Neural cell (in vitro differentiated cells): ENCODE data around the gene WNT7A. TPM values are rescaled to one million over a fixed set of nuclear protein-coding genes. Genes with fewer than 3 reads are reported as not detected.

ENCODE experiments used
- H2AFZ ChIP-seq: fragments of 200-600, 300-800 bp; sonication (generic), shearing (Covaris generic); 2 replicates; pipeline ENCODE4 v1.6.0; 2014; ENCODE audit warnings: low read depth, mild to moderate bottlenecking, antibody characterized with exemption, low read length, moderate library complexity
- H3F3A ChIP-seq: fragments of 200-600 bp; shearing (Covaris generic); 2 replicates; pipeline ENCODE4 v1.6.1; 2016; ENCODE audit warnings: mild to moderate bottlenecking, moderate library complexity, mixed read lengths, antibody characterized with exemption, low read length; ENCODE audit not compliant: insufficient read depth, poor library complexity, severe bottlenecking
- H3K27ac ChIP-seq: fragments of 200-600, 300-800 bp; sonication (generic), shearing (Covaris generic); 2 replicates; pipeline ENCODE4 v1.5.1; 2014; ENCODE audit warnings: mild to moderate bottlenecking, low read length, moderate library complexity
- H3K27me3 ChIP-seq: fragments of 300-800, 200-600 bp; sonication (generic), shearing (Covaris generic); 2 replicates; pipeline ENCODE4 v1.6.0; 2014; ENCODE audit warnings: mild to moderate bottlenecking, low read depth, low read length, moderate library complexity; ENCODE audit not compliant: insufficient read depth
- H3K36me3 ChIP-seq: fragments of 300-800, 200-600 bp; sonication (generic), shearing (Covaris generic); 2 replicates; pipeline ENCODE4 v1.5.1; 2014; ENCODE audit warnings: mild to moderate bottlenecking, antibody characterized with exemption, low read length, moderate library complexity; ENCODE audit not compliant: insufficient read depth
- H3K4me2 ChIP-seq: fragments of 300-800, 200-600 bp; sonication (generic), shearing (Covaris generic); 2 replicates; pipeline ENCODE4 v1.6.0; 2014; ENCODE audit warnings: mild to moderate bottlenecking, low read length
- H3K4me3 ChIP-seq: fragments of 300-800, 200-600 bp; sonication (generic), shearing (Covaris generic); 2 replicates; pipeline ENCODE4 v1.5.1; 2014; ENCODE audit warnings: mild to moderate bottlenecking, low read length, moderate library complexity
- H3K79me2 ChIP-seq: fragments of 200-600 bp; shearing (Covaris generic); replicated peaks from 2 replicates; pipeline ENCODE4 v1.6.0; 2014; ENCODE audit warnings: mild to moderate bottlenecking, low read length, moderate library complexity; ENCODE audit not compliant: insufficient read depth
- H3K9ac ChIP-seq: fragments of 300-800, 200-600 bp; sonication (generic), shearing (Covaris generic); 2 replicates; pipeline ENCODE4 v1.6.1; 2016; ENCODE audit warnings: mild to moderate bottlenecking, low read length, mixed read lengths
- H3K9me2 ChIP-seq: fragments of 200-600 bp; shearing (Covaris generic); 2 replicates; pipeline ENCODE4 v1.6.1; 2016; ENCODE audit warnings: mild to moderate bottlenecking, low read length, mixed read lengths; ENCODE audit not compliant: insufficient read depth
- H3K9me3 ChIP-seq: fragments of 200-600, 300-800 bp; sonication (generic), shearing (Covaris generic); 2 replicates; pipeline ENCODE4 v1.6.1; 2016; ENCODE audit warnings: mild to moderate bottlenecking, mixed run types, low read length, moderate library complexity, mixed read lengths
- H4K20me1 ChIP-seq: fragments of 200-600 bp; shearing (Covaris generic); 2 replicates; pipeline ENCODE4 v1.6.1; 2016; ENCODE audit warnings: mild to moderate bottlenecking, mixed run types; ENCODE audit not compliant: insufficient read depth
- EP300 ChIP-seq: fragments of 450-650 bp; conservative IDR thresholded peaks from 2 replicates; pipeline ENCODE4 v1.6.1; 2014; ENCODE audit warnings: antibody characterized with exemption, mild to moderate bottlenecking, moderate library complexity; ENCODE audit not compliant: poor library complexity, severe bottlenecking
- EZH2 ChIP-seq: fragments of 200-600, 300-800 bp; shearing (Covaris generic), sonication (generic); IDR thresholded peaks from 2 replicates; pipeline ENCODE4 v1.6.1; 2014; ENCODE audit warnings: antibody characterized with exemption, low read length, borderline replicate concordance, mild to moderate bottlenecking; ENCODE audit not compliant: insufficient read depth, poor library complexity, severe bottlenecking
- MXI1 ChIP-seq: fragments of 450-650 bp; conservative IDR thresholded peaks from 2 replicates; pipeline ENCODE4 v1.6.1; 2014; ENCODE audit warnings: antibody characterized with exemption, mild to moderate bottlenecking; ENCODE audit not compliant: poor library complexity, severe bottlenecking
- POLR2AphosphoS5 ChIP-seq: IDR thresholded peaks from 2 replicates; pipeline ENCODE4 v1.6.1; 2012
- RAD21 ChIP-seq: fragments of 450-650 bp; conservative IDR thresholded peaks from 2 replicates; pipeline ENCODE4 v1.6.1; 2014; ENCODE audit warnings: antibody characterized with exemption, mild to moderate bottlenecking, moderate library complexity
- SMC3 ChIP-seq: fragments of 450-650 bp; conservative IDR thresholded peaks from 2 replicates; pipeline ENCODE4 v1.6.1; 2014; ENCODE audit warnings: antibody characterized with exemption, mild to moderate bottlenecking, moderate library complexity; ENCODE audit not compliant: poor library complexity
- TAF1 ChIP-seq: IDR thresholded peaks from 2 replicates; pipeline ENCODE4 v1.6.1; 2012; ENCODE audit warnings: low read depth
- polyA plus RNA-seq: library from polyadenylated mRNA; depleted of rRNA; stranded (reverse); fragments of >200 nt; gene quantifications from 2 replicates; pipeline ENCODE4 v1.2.3, GENCODE V29; 2014
- TF ChIP-seq, protein P1 (sequence below): fragments of 450-650 bp; IDR thresholded peaks from 2 replicates; pipeline ENCODE4 v1.5.1; 2014; ENCODE audit warnings: antibody characterized with exemption, mild to moderate bottlenecking, moderate library complexity; ENCODE audit not compliant: poor library complexity, severe bottlenecking
- TF ChIP-seq, protein P2 (sequence below): IDR thresholded peaks from 2 replicates; pipeline ENCODE4 v1.6.1; 2012; ENCODE audit warnings: borderline replicate concordance

The WNT7A gene
- polyA plus RNA-seq, 1 donor from 2014 or later, result 13.3 TPM

DNA sequence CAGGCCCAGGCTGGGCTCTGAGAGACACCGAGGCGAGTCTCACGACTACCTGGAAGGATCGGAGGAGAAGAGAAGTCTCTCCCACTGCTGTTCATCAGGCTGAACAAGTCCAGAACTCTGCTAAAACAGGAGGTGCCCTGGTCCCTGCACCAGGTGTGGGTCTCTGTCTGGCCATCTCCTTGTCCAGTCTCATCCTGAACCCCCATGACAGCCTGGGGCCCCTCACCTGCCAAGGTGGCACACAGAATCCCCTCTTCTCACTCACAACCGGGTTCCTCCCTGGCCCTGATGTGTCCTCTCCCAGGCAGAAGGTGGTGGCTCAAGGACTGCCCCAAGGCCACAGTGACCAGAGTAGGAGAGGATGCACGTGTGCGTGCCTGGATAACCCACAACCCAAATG lies 34.1 kb downstream of the WNT7A start:
- no peak for TF ChIP-seq RAD21
- Histone ChIP-seq H3F3A (no peaks in the 10 kb centered on the region), H2AFZ (no peak overlapping the region), H3K27me3 (no peaks in the 10 kb centered on the region), H3K9ac (no peak overlapping the region), H3K27ac (no peak overlapping the region), H3K4me3 (no peak overlapping the region), H4K20me1 (no peaks in the 10 kb centered on the region), H3K79me2 (no peaks in the 10 kb centered on the region), H3K9me3 (no peaks in the 10 kb centered on the region), H3K4me2 (no peak overlapping the region), H3K36me3 (no peaks in the 10 kb centered on the region), H3K9me2 (no peaks in the 10 kb centered on the region)

DNA sequence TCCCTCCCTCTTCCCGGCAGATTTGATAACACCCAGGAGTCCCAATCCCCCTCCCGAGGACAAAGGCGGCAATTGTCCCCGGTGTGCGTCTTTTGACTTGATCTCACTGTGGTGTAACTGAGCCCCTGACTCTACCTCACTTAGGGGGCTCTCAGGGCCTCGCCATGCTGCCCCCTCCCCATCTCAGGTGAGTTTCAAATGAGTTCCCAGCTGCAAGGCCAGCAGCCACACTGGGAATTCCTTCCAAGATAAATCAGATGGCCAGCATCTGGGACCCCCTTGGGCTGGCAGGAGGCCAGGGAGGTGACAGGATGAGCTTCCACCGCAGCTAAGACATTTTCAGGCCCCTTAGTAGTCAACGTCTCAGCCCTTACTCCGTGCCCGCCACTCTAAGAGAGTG lies 35.0 kb downstream of the WNT7A start:
- no peak overlapping the region for H2AFZ ChIP-seq
- H3K79me2 ChIP-seq, result no peaks in the 10 kb centered on the region
- no peak overlapping the region for H3K4me3 ChIP-seq
- no peak overlapping the region for H3K4me2 ChIP-seq
- H3K9me3 ChIP-seq, result no peaks in the 10 kb centered on the region
- H3K27me3 ChIP-seq, result no peaks in the 10 kb centered on the region
- H4K20me1 ChIP-seq, result no peaks in the 10 kb centered on the region
- H3K36me3 ChIP-seq, result no peaks in the 10 kb centered on the region
- H3F3A ChIP-seq, result no peaks in the 10 kb centered on the region
- H3K9me2 ChIP-seq, result no peaks in the 10 kb centered on the region
- H3K9ac ChIP-seq, result no peak overlapping the region
- H3K27ac ChIP-seq, result no peak overlapping the region
- TF ChIP-seq EZH2, result no peak
- TF ChIP-seq, protein P1, sequence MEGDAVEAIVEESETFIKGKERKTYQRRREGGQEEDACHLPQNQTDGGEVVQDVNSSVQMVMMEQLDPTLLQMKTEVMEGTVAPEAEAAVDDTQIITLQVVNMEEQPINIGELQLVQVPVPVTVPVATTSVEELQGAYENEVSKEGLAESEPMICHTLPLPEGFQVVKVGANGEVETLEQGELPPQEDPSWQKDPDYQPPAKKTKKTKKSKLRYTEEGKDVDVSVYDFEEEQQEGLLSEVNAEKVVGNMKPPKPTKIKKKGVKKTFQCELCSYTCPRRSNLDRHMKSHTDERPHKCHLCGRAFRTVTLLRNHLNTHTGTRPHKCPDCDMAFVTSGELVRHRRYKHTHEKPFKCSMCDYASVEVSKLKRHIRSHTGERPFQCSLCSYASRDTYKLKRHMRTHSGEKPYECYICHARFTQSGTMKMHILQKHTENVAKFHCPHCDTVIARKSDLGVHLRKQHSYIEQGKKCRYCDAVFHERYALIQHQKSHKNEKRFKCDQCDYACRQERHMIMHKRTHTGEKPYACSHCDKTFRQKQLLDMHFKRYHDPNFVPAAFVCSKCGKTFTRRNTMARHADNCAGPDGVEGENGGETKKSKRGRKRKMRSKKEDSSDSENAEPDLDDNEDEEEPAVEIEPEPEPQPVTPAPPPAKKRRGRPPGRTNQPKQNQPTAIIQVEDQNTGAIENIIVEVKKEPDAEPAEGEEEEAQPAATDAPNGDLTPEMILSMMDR, result no peak
- no peak for TF ChIP-seq POLR2AphosphoS5
- TF ChIP-seq, protein P2, sequence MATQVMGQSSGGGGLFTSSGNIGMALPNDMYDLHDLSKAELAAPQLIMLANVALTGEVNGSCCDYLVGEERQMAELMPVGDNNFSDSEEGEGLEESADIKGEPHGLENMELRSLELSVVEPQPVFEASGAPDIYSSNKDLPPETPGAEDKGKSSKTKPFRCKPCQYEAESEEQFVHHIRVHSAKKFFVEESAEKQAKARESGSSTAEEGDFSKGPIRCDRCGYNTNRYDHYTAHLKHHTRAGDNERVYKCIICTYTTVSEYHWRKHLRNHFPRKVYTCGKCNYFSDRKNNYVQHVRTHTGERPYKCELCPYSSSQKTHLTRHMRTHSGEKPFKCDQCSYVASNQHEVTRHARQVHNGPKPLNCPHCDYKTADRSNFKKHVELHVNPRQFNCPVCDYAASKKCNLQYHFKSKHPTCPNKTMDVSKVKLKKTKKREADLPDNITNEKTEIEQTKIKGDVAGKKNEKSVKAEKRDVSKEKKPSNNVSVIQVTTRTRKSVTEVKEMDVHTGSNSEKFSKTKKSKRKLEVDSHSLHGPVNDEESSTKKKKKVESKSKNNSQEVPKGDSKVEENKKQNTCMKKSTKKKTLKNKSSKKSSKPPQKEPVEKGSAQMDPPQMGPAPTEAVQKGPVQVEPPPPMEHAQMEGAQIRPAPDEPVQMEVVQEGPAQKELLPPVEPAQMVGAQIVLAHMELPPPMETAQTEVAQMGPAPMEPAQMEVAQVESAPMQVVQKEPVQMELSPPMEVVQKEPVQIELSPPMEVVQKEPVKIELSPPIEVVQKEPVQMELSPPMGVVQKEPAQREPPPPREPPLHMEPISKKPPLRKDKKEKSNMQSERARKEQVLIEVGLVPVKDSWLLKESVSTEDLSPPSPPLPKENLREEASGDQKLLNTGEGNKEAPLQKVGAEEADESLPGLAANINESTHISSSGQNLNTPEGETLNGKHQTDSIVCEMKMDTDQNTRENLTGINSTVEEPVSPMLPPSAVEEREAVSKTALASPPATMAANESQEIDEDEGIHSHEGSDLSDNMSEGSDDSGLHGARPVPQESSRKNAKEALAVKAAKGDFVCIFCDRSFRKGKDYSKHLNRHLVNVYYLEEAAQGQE, result no peak
- TF ChIP-seq TAF1, result no peak
- TF ChIP-seq SMC3, result no peak
- TF ChIP-seq MXI1, result no peak

DNA sequence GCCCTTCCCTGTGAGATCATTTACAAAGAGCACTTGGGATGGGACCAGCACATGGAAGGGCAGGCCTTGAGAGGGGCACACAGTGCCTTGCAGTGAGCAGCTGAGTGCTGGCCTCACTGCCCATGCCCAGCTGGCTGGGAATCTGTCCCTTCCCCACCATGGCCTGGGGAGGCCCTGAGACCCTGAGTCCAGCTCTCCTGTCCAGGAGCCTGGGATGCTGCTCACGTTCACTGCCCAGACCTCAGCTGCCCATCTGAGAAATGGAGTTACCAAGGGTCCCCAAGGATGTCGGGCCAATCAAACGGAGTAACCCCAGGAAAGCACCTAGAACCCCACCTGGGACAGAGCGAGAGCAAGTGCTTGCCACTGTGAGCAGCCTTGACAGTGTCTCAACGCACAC lies 35.6 kb downstream of the WNT7A start:
- Histone ChIP-seq H3K9me3 (no peaks in the 10 kb centered on the region), H3K79me2 (no peaks in the 10 kb centered on the region), H2AFZ (no peak overlapping the region), H3K27ac (no peak overlapping the region), H3K9ac (no peak overlapping the region), H3K9me2 (no peaks in the 10 kb centered on the region), H3K36me3 (no peaks in the 10 kb centered on the region), H3K4me3 (no peak overlapping the region), H3F3A (no peaks in the 10 kb centered on the region), H3K4me2 (no peak overlapping the region), H3K27me3 (no peaks in the 10 kb centered on the region), H4K20me1 (no peaks in the 10 kb centered on the region)
- TF ChIP-seq, protein P1, result no peak
- TF ChIP-seq TAF1 (no peak), MXI1 (no peak), EZH2 (no peak), EP300 (no peak), RAD21 (no peak), POLR2AphosphoS5 (no peak), SMC3 (no peak)
- TF ChIP-seq, protein P2, result no peak
